Fibroblast of skin of back (primary cell): ENCODE results near the gene APBB2.

Experiments
- DNase-seq: peaks from one replicate; pipeline ENCODE4 v3.0.0-alpha.2; 2013

Gene APBB2

DNA sequence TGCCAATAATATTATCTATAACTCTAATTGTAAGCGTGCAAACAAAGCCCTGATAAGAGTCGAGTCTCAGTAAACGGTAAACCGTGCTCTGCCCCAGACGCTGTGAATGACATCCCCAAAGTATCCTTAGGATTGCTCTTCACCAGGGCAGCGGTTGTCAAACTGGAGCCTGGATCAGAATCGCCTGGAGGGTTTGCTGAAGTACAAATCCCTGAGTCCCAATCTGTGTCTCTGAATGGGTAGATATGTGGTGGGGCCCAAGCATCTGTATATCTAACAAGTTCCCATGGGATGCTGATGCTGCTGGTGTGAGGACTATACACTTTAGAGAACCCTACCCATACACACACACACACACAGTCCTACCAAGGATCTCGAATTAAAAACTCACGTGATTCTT, 813 bp upstream of the APBB2 start:
- no peak for DNase-seq

GRCh38 chr4:41214825-41215146, 444 bp upstream of the APBB2 start:
- no peak for DNase-seq

DNA sequence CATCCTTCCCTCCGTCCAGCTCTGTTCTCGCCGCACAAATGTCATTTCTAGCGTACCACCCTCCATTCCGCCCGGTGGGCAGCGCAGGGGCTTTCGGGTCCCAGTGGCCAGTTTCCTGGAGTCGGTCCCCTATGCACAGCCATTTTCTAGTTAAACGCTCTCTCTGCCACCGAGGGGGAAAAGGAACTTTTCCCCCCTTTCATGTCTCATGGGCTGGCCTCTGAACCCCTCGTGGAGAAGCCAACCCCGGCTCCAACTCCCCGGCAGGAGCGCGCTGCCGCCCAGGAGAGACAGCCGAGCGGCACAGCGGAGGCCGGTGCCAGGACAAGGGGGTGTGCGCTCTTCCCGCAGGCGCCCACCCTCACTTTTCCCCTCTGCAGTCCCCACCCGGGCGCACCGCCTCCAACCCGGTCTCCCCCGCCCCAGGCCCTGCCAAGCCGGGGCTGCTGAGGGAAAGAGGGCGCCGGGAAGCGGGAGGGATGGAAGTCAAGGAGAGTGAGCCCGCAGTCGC, 662 bp downstream of the APBB2 start:
- no peak for DNase-seq

- DNase-seq: peak; percentile 53
Measured at GRCh38 chr4:41212616-41213203, 1.6 kb downstream of the APBB2 start.

- peak; percentile 73 for DNase-seq
Measured at GRCh38 chr4:41211951-41212615, 2.3 kb downstream of the APBB2 start.

DNA sequence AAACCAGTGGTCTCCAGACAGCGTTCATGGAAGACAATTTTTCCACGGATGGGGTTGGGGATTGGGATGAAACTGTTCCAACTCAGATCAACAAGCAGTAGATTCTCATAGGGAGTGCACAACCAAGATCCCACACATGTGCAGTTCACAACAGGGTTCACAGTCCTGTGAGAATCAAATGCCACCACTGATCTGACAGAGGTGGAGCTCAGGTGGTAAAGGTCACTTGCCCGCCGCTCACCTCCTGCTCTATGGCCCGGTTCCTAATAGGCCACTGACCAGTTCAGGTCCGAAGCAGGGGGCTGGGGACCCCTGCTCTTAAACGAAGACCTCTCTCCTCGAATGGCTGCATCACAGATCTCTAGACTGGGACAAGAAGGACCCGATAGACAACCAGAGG, 4.4 kb downstream of the APBB2 start:
- no peak for DNase-seq

DNA sequence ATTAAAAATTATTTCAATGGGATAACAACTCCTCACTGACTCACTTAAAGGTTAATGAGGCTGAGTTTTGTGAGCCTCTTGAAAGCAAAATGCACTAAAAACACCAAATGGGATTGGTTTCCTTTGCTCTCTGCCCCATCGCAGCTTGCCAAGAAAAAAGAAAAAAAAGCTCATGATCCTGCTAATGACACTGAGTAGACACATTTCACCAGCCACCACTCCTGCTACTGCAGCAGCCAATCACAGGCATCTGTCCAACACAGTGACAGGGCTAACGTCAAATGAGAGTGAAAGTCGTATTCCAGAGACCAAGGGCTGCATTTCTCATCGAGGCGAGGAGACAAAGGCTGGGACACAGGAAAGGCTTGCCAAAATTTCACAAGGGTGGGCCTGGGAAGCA, 5.2 kb downstream of the APBB2 start:
- no peak for DNase-seq

GRCh38 chr4:41207291-41207831, 7.0 kb downstream of the APBB2 start:
- DNase-seq: peak; percentile 34

- peak; percentile 22 for DNase-seq
Measured at GRCh38 chr4:41205854-41206460, 8.4 kb downstream of the APBB2 start.

DNA sequence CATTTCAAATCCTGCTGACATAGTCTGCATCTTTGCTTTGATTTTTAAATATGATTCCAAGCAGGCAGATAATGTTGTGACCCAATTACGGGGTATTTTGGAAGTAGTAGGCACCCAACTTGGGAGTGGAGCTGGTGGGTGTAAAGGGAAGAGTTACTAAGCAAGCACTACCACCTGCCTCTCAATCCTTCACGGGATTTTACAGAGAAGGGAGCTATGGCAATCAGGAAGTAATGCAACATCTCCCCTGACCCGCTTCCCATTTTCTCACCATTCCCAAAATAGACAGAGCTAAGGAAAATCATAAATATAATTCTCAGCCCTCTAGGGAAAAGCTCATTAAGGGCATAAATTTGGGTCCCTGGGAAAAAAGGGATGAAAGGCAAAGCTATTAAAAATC, 9.2 kb downstream of the APBB2 start:
- DNase-seq: no peak

DNA sequence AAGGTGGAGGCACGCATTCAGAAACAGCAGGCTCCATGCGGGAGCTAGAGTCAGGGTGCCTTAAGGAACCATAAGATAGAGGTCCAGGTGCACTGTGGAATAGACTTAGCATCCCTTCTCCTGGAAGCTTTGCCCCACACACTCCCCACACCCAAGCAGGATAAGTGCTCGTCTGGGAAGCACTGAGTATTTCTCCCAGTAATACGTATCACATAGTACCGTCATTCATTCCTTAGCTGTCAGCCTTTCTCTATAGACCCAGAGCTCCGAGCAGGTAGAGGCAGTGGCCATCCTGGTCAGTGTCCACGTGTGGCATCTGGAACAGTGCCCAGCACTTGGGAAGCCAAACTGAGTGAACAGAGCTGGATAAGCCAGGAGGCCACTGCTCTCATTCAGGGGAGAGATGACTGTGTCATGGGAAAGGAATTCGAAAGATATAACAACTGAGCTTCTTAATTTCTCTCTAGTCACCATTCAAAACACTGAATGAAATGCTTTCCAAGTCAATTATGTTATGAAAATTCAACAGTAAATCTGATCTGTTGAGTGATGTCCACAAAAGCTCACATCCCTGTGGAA, 9.9 kb downstream of the APBB2 start:
- peak; percentile 90 for DNase-seq

GRCh38 chr4:41203841-41204240, 10.5 kb downstream of the APBB2 start:
- no peak for DNase-seq

DNA sequence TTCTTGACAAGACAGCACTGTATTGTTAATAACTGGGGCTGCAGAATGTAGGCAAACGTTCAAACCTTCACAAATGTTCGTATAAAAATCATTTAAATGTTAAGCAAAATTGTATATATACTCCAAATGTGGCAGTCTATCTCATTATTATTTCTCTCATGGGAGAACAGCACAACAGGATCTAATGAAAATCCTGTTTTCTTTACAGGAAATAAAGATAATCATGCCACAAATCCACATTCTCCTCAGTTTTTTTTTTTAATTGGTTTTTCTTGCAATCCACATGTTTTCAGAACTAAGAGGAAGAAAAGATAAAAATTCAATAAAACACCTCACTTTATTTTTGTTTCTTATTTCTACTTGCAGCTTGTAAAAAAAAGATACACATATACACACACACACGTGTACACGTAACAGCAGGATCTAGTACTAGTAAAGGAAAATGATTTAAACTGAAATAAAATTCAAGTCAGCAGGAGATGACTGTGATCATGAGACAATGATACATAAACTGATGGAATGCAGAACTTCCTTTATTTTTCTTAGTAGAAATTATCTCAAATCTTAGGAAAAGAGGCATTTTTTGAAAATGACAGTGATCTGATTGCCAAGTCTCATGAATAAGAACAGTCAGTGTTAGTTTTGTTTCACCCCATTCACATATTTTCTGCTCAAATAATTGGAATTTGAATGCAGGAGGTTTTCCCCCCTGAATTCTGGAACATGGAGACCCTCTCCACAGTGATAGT, 11.3 kb downstream of the APBB2 start:
- peak; percentile 70 for DNase-seq

DNA sequence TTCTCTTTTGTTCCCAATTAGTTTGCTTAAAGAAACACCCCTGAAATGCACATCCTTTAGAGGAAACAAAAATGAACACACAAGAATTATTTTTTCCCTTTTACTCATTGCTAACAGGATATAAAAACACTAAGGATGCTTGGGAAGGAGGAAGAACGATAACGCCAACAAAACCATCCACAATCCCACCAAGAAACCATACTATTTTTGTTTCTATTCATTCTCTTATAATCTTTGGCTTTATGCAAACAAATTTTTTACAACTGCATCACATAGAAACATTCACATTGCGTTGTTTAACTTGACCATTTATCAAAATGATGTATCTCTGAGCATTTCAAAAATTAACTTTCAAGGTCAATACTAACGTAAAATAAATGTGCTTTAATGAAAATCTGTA, 12.0 kb downstream of the APBB2 start:
- no peak for DNase-seq

GRCh38 chr4:41200486-41201017, 13.8 kb downstream of the APBB2 start:
- DNase-seq: no peak

DNA sequence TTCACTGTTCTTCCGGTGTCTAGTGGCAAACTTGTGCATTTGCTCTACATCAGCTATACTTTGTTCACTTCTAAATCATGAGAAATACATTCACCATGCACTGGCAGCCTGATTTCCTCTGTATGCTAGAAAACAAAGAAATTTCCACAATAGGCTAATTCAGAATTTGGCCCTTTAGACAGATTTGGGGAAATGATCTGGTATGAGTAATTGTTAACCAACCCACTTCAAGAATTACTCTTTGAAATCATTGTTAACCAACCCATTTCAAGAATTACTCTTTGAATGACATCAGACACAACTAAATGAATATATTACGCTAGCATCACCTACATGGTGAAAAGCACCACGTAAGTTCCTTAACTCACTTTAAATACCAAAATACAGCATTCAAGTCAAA, 14.6 kb downstream of the APBB2 start:
- no peak for DNase-seq

GRCh38 chr4:41197996-41198395, 16.3 kb downstream of the APBB2 start:
- no peak for DNase-seq

GRCh38 chr4:41197495-41197894, 16.8 kb downstream of the APBB2 start:
- no peak for DNase-seq

GRCh38 chr4:41196633-41197332, 17.6 kb downstream of the APBB2 start:
- peak; percentile 27 for DNase-seq

DNA sequence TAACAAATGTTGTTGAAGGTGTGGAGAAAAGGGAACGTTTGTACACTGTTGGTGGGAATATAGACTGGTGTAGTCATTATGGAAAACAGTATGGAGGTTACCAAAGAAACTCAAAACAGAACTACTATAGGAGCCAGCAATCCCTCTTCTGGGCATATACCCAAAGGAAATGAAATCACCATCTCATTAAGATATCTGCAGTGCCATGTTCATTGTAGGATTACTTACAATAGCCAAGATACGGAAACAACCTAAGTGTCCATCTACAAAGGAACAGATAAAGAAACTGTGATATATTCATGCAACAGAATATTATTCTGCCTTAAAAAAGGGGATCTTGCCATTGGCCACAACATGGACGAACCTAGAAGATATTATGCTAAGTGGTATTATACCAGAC, 22.2 kb downstream of the APBB2 start:
- peak; percentile 27 for DNase-seq

GRCh38 chr4:41189666-41190065, 24.7 kb downstream of the APBB2 start:
- DNase-seq: no peak

- no peak for DNase-seq
Measured at GRCh38 chr4:41189076-41189475, 25.3 kb downstream of the APBB2 start.
